ENCODE measurements around the gene SRCIN1.

The SRCIN1 gene

DNA sequence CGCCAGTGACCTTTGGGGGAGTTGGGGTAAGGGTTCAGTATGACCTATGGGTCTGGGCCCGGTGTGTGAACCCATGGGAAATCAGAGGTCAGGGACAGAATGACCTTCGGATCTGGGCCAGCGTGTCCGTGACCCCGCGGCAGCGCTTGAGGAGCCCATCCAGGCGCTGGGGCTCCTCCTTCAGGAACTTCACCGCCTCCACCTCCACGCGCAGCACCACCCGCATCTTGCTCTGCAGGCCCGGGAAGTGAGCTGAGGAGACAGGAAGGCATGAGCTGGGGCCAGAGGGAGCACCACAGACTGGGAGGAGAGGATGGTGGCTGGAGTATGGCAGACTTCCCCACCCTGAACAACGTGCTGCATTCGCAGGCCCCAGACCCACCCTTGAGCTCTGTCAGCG is 53.4 kb downstream of the SRCIN1 start:
- TF ChIP-seq, protein P1, sequence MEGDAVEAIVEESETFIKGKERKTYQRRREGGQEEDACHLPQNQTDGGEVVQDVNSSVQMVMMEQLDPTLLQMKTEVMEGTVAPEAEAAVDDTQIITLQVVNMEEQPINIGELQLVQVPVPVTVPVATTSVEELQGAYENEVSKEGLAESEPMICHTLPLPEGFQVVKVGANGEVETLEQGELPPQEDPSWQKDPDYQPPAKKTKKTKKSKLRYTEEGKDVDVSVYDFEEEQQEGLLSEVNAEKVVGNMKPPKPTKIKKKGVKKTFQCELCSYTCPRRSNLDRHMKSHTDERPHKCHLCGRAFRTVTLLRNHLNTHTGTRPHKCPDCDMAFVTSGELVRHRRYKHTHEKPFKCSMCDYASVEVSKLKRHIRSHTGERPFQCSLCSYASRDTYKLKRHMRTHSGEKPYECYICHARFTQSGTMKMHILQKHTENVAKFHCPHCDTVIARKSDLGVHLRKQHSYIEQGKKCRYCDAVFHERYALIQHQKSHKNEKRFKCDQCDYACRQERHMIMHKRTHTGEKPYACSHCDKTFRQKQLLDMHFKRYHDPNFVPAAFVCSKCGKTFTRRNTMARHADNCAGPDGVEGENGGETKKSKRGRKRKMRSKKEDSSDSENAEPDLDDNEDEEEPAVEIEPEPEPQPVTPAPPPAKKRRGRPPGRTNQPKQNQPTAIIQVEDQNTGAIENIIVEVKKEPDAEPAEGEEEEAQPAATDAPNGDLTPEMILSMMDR (IDR thresholded peaks at IDR 0.05; ENCODE audit: unreplicated experiment in 3 of 3) = no peak
- peaks cover 5% of the 10 kb centered on the region for H3K4me1 Mint-ChIP-seq
- H3K9me3 Mint-ChIP-seq = no peaks in the 10 kb centered on the region
- H3K27ac Mint-ChIP-seq = no peak overlapping the region
- H3K27me3 Mint-ChIP-seq (ENCODE audit: low read depth) = peaks cover 32% of the 10 kb centered on the region
- no peak overlapping the region for H3K4me3 Mint-ChIP-seq
- peaks cover 3% of the 10 kb centered on the region for H3K36me3 Mint-ChIP-seq (ENCODE audit: low read depth)

DNA sequence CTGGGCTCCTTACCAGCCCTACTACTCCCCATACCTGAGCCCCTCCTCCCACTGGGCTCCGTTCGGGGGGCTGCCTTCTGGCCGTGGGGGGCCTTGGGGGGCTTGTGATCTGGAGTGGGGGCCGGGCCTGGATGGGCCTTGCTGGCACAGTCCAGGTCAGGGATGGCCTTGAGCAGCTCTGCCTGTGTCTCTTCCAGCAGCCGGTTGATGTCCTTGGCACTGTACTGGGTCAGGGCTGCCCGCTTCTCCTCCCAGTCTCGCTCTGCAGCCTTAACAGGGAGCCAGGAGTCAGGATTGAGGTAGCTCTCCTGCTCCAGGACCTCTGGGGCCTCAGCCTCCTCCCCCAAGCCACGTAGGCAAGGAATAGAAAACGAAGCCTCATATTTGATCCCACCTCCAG is 54.6 kb downstream of the SRCIN1 start:
- Mint-ChIP-seq H3K27me3 (ENCODE audit: low read depth) (peaks cover 27% of the 10 kb centered on the region), H3K36me3 (ENCODE audit: low read depth) (peaks cover 3% of the 10 kb centered on the region), H3K9me3 (no peaks in the 10 kb centered on the region), H3K27ac (no peak overlapping the region), H3K4me1 (peaks cover 5% of the 10 kb centered on the region), H3K4me3 (no peak overlapping the region)
- TF ChIP-seq, protein P1 (IDR thresholded peaks at IDR 0.05; ENCODE audit: unreplicated experiment in 3 of 3) = no peak

DNA sequence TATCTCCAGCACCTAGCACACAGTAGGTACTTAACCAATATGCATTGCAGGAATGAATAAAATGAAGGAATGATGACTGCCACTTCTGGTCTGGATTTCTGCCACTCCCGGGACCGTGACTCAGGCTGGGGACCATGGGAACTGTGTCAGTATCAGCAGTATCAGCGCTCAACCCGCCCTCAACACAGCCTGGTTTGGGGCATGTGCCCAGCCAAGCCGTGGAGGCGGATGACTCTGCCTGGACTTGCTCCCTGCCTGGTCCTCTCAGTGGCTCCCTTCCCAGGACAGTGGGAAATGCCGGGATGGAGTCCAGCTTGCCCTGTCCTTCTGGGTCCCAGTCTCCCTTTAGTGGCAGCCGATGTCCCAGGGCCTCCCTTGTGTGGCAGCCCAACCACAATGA is 55.1 kb downstream of the SRCIN1 start:
- H3K27me3 Mint-ChIP-seq (ENCODE audit: low read depth) = peaks cover 27% of the 10 kb centered on the region
- peaks cover 3% of the 10 kb centered on the region for H3K36me3 Mint-ChIP-seq (ENCODE audit: low read depth)
- TF ChIP-seq, protein P1 (IDR thresholded peaks at IDR 0.05; ENCODE audit: unreplicated experiment in 3 of 3) = no peak
- no peak overlapping the region for H3K4me3 Mint-ChIP-seq
- H3K27ac Mint-ChIP-seq = no peak overlapping the region
- peaks cover 5% of the 10 kb centered on the region for H3K4me1 Mint-ChIP-seq
- H3K9me3 Mint-ChIP-seq = no peaks in the 10 kb centered on the region

DNA sequence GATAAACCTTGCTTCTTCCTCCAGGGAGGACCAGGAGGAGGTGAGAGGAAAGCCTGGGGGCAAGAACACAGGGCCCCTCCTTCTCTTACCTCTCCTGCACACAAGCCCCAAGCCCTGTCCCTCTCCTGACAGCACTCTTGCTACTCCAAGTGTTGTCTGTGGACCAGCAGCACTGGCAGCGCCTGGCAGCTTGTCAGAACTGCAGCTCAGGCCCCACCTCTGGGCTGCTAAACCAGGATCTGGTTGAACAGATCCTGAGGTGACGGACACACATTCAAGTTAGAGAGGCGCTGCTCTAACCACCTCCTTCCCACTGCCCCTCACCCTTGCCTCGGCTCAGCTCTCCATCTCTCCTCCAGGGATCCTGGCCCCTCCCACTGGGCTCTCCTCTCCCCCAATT is 56.5 kb downstream of the SRCIN1 start:
- no peaks in the 10 kb centered on the region for H3K9me3 Mint-ChIP-seq
- peaks cover 16% of the 10 kb centered on the region for H3K27me3 Mint-ChIP-seq (ENCODE audit: low read depth)
- no peak overlapping the region for H3K27ac Mint-ChIP-seq
- H3K4me3 Mint-ChIP-seq = no peak overlapping the region
- TF ChIP-seq, protein P1 (IDR thresholded peaks at IDR 0.05; ENCODE audit: unreplicated experiment in 3 of 3) = no peak
- peaks cover 3% of the 10 kb centered on the region for H3K36me3 Mint-ChIP-seq (ENCODE audit: low read depth)
- H3K4me1 Mint-ChIP-seq = peaks cover 2% of the 10 kb centered on the region

DNA sequence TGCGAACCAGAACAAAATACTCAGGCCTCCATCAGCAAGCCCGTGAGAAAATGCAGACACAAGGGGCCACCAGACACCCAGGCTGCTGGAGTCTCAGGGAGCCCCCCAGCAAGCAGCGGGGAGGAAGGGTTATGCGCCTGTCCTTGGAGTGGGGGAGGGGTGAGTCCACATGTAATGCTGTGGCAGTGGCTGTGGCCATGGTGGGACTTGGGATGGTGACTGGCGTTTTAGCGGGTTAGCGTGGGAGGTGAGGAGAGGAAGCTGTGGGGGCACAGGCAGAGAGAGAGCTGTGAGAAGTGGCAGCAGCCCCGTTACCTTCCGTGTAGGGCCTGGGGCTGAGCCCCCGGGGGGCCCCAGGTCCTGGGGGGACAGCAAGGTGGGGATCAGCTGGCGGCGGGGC is 58.3 kb downstream of the SRCIN1 start:
- no peaks in the 10 kb centered on the region for H3K4me1 Mint-ChIP-seq
- peak overlapping the region in 1 of 3 experiments; percentile 26 for H3K4me3 Mint-ChIP-seq
- H3K27ac Mint-ChIP-seq = no peak overlapping the region
- H3K27me3 Mint-ChIP-seq (ENCODE audit: low read depth) = peaks cover 17% of the 10 kb centered on the region
- TF ChIP-seq, protein P1 (IDR thresholded peaks at IDR 0.05; ENCODE audit: unreplicated experiment in 3 of 3) = no peak
- H3K9me3 Mint-ChIP-seq = no peaks in the 10 kb centered on the region
- peaks cover 3% of the 10 kb centered on the region for H3K36me3 Mint-ChIP-seq (ENCODE audit: low read depth)

DNA sequence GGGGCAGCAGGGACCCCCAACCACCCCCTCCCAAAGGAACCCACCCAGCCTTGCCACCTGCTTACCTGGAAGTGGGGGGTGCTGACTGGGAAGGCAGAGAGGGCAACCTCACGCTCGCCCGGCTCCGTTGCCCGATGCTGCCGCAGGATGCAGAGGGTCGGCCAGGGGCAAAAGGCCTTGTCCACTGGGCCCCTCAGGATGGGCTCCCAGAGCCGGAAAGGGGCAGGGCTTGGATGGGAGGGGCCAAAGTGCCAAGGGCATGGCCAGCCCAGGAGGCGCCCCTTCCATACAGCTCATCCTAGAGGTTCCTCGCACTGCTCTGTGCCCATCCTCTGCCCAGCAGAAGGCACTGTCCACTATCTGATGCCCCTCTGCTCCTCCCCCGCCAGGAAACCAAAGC is 59.4 kb downstream of the SRCIN1 start:
- Mint-ChIP-seq H3K36me3 (ENCODE audit: low read depth) (peaks cover 1% of the 10 kb centered on the region), H3K9me3 (no peaks in the 10 kb centered on the region), H3K27me3 (ENCODE audit: low read depth) (peaks cover 23% of the 10 kb centered on the region), H3K4me3 (no peak overlapping the region), H3K4me1 (no peaks in the 10 kb centered on the region), H3K27ac (no peak overlapping the region)
- TF ChIP-seq, protein P1 (IDR thresholded peaks at IDR 0.05; ENCODE audit: unreplicated experiment in 3 of 3) = no peak

All from nephron (organoid).